Measurements from ENCODE around the gene P2RY12.

DNA sequence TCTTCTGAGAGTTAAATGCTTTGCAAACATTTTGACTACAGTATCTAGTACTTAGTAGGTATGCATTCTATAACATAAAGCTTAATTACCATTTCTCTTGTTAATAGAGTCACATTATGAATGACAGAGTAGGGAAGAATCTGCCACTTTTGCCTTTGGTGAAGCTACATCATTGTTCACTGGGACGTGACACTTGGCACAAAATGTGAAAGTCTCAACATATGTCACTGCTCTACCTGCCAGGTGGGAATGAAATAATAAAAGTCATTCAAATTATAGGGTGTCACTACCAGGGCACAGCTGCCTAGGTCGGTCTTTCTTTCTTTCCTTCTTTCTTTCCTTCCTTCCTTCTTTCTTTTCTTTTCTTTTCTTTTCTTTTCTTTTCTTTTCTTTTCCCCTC is 85.5 kb downstream of the P2RY12 start:
- TF ChIP-seq, protein P1, sequence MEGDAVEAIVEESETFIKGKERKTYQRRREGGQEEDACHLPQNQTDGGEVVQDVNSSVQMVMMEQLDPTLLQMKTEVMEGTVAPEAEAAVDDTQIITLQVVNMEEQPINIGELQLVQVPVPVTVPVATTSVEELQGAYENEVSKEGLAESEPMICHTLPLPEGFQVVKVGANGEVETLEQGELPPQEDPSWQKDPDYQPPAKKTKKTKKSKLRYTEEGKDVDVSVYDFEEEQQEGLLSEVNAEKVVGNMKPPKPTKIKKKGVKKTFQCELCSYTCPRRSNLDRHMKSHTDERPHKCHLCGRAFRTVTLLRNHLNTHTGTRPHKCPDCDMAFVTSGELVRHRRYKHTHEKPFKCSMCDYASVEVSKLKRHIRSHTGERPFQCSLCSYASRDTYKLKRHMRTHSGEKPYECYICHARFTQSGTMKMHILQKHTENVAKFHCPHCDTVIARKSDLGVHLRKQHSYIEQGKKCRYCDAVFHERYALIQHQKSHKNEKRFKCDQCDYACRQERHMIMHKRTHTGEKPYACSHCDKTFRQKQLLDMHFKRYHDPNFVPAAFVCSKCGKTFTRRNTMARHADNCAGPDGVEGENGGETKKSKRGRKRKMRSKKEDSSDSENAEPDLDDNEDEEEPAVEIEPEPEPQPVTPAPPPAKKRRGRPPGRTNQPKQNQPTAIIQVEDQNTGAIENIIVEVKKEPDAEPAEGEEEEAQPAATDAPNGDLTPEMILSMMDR (conservative IDR thresholded peaks at IDR 0.05; ENCODE audit: low read depth, low read length), result no peak
- TF ChIP-seq POLR2A (IDR thresholded peaks at IDR 0.05; ENCODE audit: low read depth, low read length), result no peak
- no peak for TF ChIP-seq FOS (IDR thresholded peaks at IDR 0.05; ENCODE audit: low read depth, low read length)
- TF ChIP-seq MXI1 (IDR thresholded peaks at IDR 0.05; ENCODE audit: borderline replicate concordance, low read depth, low read length), result no peak
- TF ChIP-seq ELK1 (IDR thresholded peaks at IDR 0.05; ENCODE audit: borderline replicate concordance, low read depth, low read length), result no peak
- TF ChIP-seq RCOR1 (IDR thresholded peaks at IDR 0.05; ENCODE audit: insufficient replicate concordance, low read length), result no peak
- TF ChIP-seq SMC3 (IDR thresholded peaks at IDR 0.05; ENCODE audit: low read depth, low read length), result no peak
- TF ChIP-seq, protein P2, sequence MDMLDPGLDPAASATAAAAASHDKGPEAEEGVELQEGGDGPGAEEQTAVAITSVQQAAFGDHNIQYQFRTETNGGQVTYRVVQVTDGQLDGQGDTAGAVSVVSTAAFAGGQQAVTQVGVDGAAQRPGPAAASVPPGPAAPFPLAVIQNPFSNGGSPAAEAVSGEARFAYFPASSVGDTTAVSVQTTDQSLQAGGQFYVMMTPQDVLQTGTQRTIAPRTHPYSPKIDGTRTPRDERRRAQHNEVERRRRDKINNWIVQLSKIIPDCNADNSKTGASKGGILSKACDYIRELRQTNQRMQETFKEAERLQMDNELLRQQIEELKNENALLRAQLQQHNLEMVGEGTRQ (IDR thresholded peaks at IDR 0.05; ENCODE audit: low read depth, low read length), result no peak
- no peak for TF ChIP-seq MAZ (IDR thresholded peaks at IDR 0.05; ENCODE audit: borderline replicate concordance, low read depth, low read length)
- no peak for TF ChIP-seq MAFK (IDR thresholded peaks at IDR 0.05; ENCODE audit: low read depth, low read length)
- TF ChIP-seq CEBPB (IDR thresholded peaks at IDR 0.05; ENCODE audit: low read depth, low read length), result no peak
- no peak for TF ChIP-seq BHLHE40 (IDR thresholded peaks at IDR 0.05; ENCODE audit: low read depth, low read length)
- no peak for TF ChIP-seq RAD21 (IDR thresholded peaks at IDR 0.05; ENCODE audit: low read length)
